ENCODE measurements around the gene BPIFB3.

GRCh38 chr20:33095249-33095648 lies 41.5 kb downstream of the BPIFB3 start:
- TF ChIP-seq CTCF (IDR thresholded peaks at IDR 0.05), result no peak
- TF ChIP-seq, protein P1, sequence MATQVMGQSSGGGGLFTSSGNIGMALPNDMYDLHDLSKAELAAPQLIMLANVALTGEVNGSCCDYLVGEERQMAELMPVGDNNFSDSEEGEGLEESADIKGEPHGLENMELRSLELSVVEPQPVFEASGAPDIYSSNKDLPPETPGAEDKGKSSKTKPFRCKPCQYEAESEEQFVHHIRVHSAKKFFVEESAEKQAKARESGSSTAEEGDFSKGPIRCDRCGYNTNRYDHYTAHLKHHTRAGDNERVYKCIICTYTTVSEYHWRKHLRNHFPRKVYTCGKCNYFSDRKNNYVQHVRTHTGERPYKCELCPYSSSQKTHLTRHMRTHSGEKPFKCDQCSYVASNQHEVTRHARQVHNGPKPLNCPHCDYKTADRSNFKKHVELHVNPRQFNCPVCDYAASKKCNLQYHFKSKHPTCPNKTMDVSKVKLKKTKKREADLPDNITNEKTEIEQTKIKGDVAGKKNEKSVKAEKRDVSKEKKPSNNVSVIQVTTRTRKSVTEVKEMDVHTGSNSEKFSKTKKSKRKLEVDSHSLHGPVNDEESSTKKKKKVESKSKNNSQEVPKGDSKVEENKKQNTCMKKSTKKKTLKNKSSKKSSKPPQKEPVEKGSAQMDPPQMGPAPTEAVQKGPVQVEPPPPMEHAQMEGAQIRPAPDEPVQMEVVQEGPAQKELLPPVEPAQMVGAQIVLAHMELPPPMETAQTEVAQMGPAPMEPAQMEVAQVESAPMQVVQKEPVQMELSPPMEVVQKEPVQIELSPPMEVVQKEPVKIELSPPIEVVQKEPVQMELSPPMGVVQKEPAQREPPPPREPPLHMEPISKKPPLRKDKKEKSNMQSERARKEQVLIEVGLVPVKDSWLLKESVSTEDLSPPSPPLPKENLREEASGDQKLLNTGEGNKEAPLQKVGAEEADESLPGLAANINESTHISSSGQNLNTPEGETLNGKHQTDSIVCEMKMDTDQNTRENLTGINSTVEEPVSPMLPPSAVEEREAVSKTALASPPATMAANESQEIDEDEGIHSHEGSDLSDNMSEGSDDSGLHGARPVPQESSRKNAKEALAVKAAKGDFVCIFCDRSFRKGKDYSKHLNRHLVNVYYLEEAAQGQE (IDR thresholded peaks at IDR 0.05; ENCODE audit: insufficient read depth in 1 of 2, low read depth in 2 of 2, low read length in 1 of 2), result no peak

Measured in Panc1 (cell line).